Loucy (cell line): Measurements from ENCODE around the gene GNG2.

Experiments
- H2AFZ ChIP-seq: fragments of 200-600 bp; sonication (generic); 2 replicates; pipeline ENCODE4 v1.6.0; 2016; ENCODE audit warnings: antibody characterized with exemption, mild to moderate bottlenecking, low read length, moderate library complexity
- H3F3A ChIP-seq: fragments of 200-600 bp; 2 replicates; pipeline ENCODE4 v1.6.0; 2016; ENCODE audit warnings: antibody characterized with exemption, low read depth, mild to moderate bottlenecking
- H3K27me3 ChIP-seq: fragments of 200-600 bp; sonication (generic); 2 replicates; pipeline ENCODE4 v1.6.1; 2014; ENCODE audit warnings: low read length, mild to moderate bottlenecking; ENCODE audit not compliant: insufficient read depth, poor library complexity, severe bottlenecking
- H3K36me3 ChIP-seq: fragments of 200-600 bp; sonication (generic); 2 replicates; pipeline ENCODE4 v1.6.1; 2016; ENCODE audit warnings: low read length; ENCODE audit not compliant: insufficient read depth
- H3K4me1 ChIP-seq: fragments of 200-600 bp; sonication (generic); 2 replicates; pipeline ENCODE4 v1.5.1; 2014; ENCODE audit warnings: low read length, mild to moderate bottlenecking; ENCODE audit not compliant: insufficient read depth, poor library complexity, severe bottlenecking
- H3K4me2 ChIP-seq: fragments of 200-600 bp; sonication (generic); 2 replicates; pipeline ENCODE4 v1.6.0; 2014; ENCODE audit warnings: antibody characterized with exemption, low read length, low read depth, mild to moderate bottlenecking; ENCODE audit not compliant: poor library complexity, severe bottlenecking
- H3K4me3 ChIP-seq: fragments of 200-600 bp; sonication (generic); 2 replicates; pipeline ENCODE4 v1.5.1; 2014; ENCODE audit warnings: low read length, mild to moderate bottlenecking, mixed read lengths; ENCODE audit not compliant: poor library complexity, severe bottlenecking
- H3K79me2 ChIP-seq: fragments of 200-600 bp; sonication (generic); 2 replicates; pipeline ENCODE4 v1.6.1; 2014; ENCODE audit warnings: low read length; ENCODE audit not compliant: insufficient read depth
- H3K9ac ChIP-seq: fragments of 200-600 bp; sonication (generic); 2 replicates; pipeline ENCODE4 v1.6.0; 2014; ENCODE audit warnings: mild to moderate bottlenecking, low read depth, low read length, moderate library complexity; ENCODE audit not compliant: poor library complexity, severe bottlenecking
- H3K9me2 ChIP-seq: fragments of 200-600 bp; sonication (generic); replicated peaks from 2 replicates; pipeline ENCODE4 v1.6.1; 2016; ENCODE audit warnings: low read depth, low read length, mixed read lengths
- H3K9me3 ChIP-seq: fragments of 200-600 bp; sonication (generic); 2 replicates; pipeline ENCODE4 v1.6.1; 2014; ENCODE audit warnings: mild to moderate bottlenecking, antibody characterized with exemption, low read length, low read depth; ENCODE audit not compliant: insufficient read depth
- H4K20me1 ChIP-seq: fragments of 200-600 bp; sonication (generic); 2 replicates; pipeline ENCODE4 v1.6.0; 2014; ENCODE audit warnings: antibody characterized with exemption, low read length, mild to moderate bottlenecking; ENCODE audit not compliant: insufficient read depth, poor library complexity, severe bottlenecking
- EZH2phosphoT487 ChIP-seq: fragments of 200-600 bp; IDR thresholded peaks from 2 replicates; pipeline ENCODE4 v1.6.1; 2018; ENCODE audit warnings: antibody characterized with exemption, mild to moderate bottlenecking, moderate library complexity, borderline replicate concordance
- TF ChIP-seq, protein P1 (sequence below): fragments of 200-600 bp; sonication (generic); conservative IDR thresholded peaks from 2 replicates; pipeline ENCODE4 v1.5.1; 2014; ENCODE audit warnings: mild to moderate bottlenecking, antibody characterized with exemption, low read length

GNG2 gene

DNA sequence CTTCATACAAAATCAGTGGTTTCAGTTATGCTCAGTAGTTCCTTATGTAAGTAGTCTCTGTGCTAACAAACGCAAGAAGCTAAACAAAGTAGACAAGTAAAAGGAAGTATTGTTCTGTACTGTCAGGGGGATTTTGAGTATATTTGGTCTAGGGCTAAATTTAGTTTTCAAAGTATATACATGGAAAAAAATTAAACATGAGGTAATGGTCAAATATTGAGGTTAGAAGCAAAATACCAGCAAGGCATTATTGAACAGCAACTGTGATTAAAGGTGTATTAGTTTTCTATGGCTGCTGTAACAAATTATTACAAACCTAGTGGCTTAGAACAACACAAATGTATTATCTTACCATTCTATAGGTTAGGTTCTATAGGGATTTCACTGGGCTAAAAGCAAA, 18.8 kb downstream of the GNG2 start:
- Histone ChIP-seq H3K9me3 (no peaks in the 10 kb centered on the region), H3K4me2 (no peak overlapping the region), H3K9me2 (no peaks in the 10 kb centered on the region), H3F3A (no peaks in the 10 kb centered on the region; the same call in 1 of the 2 replicates), H3K79me2 (peaks cover 89% of the 10 kb centered on the region), H3K4me1 (peaks cover 10% of the 10 kb centered on the region), H3K27me3 (no peaks in the 10 kb centered on the region), H3K4me3 (no peak overlapping the region), H3K36me3 (peaks cover 31% of the 10 kb centered on the region), H2AFZ (no peak overlapping the region), H3K9ac (no peak overlapping the region), H4K20me1 (peaks cover 57% of the 10 kb centered on the region)
- TF ChIP-seq EZH2phosphoT487 = no peak
- TF ChIP-seq, protein P1, sequence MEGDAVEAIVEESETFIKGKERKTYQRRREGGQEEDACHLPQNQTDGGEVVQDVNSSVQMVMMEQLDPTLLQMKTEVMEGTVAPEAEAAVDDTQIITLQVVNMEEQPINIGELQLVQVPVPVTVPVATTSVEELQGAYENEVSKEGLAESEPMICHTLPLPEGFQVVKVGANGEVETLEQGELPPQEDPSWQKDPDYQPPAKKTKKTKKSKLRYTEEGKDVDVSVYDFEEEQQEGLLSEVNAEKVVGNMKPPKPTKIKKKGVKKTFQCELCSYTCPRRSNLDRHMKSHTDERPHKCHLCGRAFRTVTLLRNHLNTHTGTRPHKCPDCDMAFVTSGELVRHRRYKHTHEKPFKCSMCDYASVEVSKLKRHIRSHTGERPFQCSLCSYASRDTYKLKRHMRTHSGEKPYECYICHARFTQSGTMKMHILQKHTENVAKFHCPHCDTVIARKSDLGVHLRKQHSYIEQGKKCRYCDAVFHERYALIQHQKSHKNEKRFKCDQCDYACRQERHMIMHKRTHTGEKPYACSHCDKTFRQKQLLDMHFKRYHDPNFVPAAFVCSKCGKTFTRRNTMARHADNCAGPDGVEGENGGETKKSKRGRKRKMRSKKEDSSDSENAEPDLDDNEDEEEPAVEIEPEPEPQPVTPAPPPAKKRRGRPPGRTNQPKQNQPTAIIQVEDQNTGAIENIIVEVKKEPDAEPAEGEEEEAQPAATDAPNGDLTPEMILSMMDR = no peak

DNA sequence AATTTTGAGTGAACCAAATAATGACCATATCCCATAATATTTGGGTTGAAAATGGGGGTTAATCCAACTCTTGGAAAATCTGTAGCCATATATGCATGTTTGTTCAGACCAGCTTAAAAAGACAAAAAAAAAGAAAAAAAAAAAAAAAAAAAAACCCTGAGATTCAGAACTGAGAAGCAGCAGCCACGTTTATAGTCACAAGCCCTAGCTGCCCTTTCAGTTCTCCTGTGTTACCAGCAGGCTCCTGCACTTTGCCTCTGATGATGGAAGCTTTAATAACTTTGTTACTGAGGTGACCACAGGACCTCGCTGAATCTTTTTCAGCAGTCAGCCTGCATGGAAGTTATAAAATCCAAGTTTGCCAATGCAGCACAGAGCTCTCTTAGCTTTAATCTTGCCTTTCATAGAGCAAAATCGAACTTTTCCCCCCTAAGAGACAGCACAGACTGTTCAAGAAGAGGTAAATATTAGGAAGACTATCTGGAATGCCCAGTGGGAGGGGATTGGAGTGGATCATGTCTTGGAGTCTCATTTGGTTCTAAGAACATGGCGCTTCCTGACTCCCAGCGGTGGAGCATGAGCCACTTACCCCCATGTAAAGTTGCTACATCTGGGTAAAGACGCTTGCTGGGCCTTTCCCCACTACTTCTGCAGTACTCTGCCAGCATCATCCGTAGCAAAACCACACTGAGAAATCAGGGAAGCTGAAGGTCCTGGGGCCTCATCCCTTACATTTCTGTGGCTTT, 20.6 kb downstream of the GNG2 start:
- Histone ChIP-seq H3K4me2 (no peak overlapping the region), H2AFZ (no peak overlapping the region), H3K9me3 (no peaks in the 10 kb centered on the region), H3K27me3 (no peaks in the 10 kb centered on the region), H4K20me1 (peaks cover 67% of the 10 kb centered on the region), H3K79me2 (peaks cover 89% of the 10 kb centered on the region), H3K4me1 (peaks cover 18% of the 10 kb centered on the region), H3K36me3 (peaks cover 31% of the 10 kb centered on the region), H3F3A (no peaks in the 10 kb centered on the region; the same call in 1 of the 2 replicates), H3K9me2 (no peaks in the 10 kb centered on the region), H3K9ac (no peak overlapping the region), H3K4me3 (no peak overlapping the region)
- TF ChIP-seq, protein P1 = no peak
- TF ChIP-seq EZH2phosphoT487 = no peak

DNA sequence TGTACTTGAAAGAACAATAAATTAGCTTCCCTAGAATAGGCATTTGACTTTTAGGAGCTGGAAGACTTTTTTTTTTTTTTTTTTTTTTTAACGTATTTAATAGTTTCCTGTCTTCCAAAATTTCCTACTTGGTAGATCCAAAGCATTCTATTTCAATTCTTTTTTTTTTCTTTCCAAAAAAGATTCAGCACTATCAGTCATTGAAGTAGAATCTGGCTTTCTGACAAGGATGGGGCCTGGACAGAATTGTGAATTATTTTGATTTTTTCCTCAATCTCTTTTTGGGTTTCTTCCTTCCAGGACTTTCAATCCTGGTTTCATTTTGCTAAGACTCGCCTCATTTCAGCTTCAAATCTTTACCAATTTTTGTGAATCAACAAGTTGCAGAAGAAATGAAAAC, 21.2 kb downstream of the GNG2 start:
- Histone ChIP-seq H3K9me3 (no peaks in the 10 kb centered on the region), H3K4me1 (peaks cover 18% of the 10 kb centered on the region), H3K79me2 (peaks cover 89% of the 10 kb centered on the region), H3K27me3 (no peaks in the 10 kb centered on the region), H3K36me3 (peaks cover 31% of the 10 kb centered on the region), H3F3A (no peaks in the 10 kb centered on the region; the same call in 1 of the 2 replicates), H3K9me2 (no peaks in the 10 kb centered on the region), H4K20me1 (peaks cover 68% of the 10 kb centered on the region), H3K4me3 (no peak overlapping the region), H3K9ac (no peak overlapping the region), H2AFZ (no peak overlapping the region), H3K4me2 (no peak overlapping the region)
- TF ChIP-seq, protein P1 = no peak
- no peak for TF ChIP-seq EZH2phosphoT487
